Thoracic aorta (tissue), 2 donors: ENCODE results near the gene SPATS1. TPM values are rescaled to one million over a fixed set of nuclear protein-coding genes. Genes with fewer than 3 reads are reported as not detected.
"Not testable (repeated sequence)": the region's sequence is repeated elsewhere in the genome, so short reads cannot be mapped to it uniquely, and the experiment has no call there.

Experiments used
- ATAC-seq: fragments of 150-250 bp; one replicate; pipeline ENCODE4 v1.8.0; 2017; ENCODE audit warnings: low read depth; ENCODE audit not compliant: insufficient number of reproducible peaks, low FRiP score
- DNase-seq: peaks from one replicate; pipeline ENCODE4 v3.0.0-alpha.2; 2020; ENCODE audit warnings: low spot score
- H3K27ac ChIP-seq, 2 donors: fragments of 200-600 bp; sonication (generic); 1 replicate in 1 of 2; 2 replicates in 1 of 2; pipeline ENCODE4 v1.5.1; 2016; ENCODE audit warnings: mild to moderate bottlenecking in 2 of 2, moderate library complexity in 2 of 2
- H3K27me3 ChIP-seq: fragments of 200-600 bp; sonication (generic); replicated peaks from 2 replicates; pipeline ENCODE4 v1.6.0; 2016; ENCODE audit warnings: mild to moderate bottlenecking; ENCODE audit not compliant: insufficient read depth
- H3K36me3 ChIP-seq: fragments of 200-600 bp; sonication (generic); one replicate; pipeline ENCODE4 v1.5.1; 2016
- H3K4me1 ChIP-seq, 2 donors: fragments of 200-600 bp; sonication (generic); 1 replicate in 1 of 2; 2 replicates in 1 of 2; pipeline versions ENCODE4 v1.5.1 to v1.6.0; 2016; ENCODE audit warnings: low read depth in 2 of 2, mild to moderate bottlenecking in 1 of 2; ENCODE audit not compliant: control insufficient read depth in 1 of 2
- H3K4me3 ChIP-seq: fragments of 200-600 bp; sonication (generic); 2 replicates; pipeline ENCODE4 v1.5.1; 2016; ENCODE audit warnings: mild to moderate bottlenecking
- H3K9me3 ChIP-seq: fragments of 200-600 bp; sonication (generic); 2 replicates; pipeline ENCODE4 v1.5.1; 2016
- CTCF ChIP-seq: fragments of 200-600 bp; sonication (generic); IDR thresholded peaks from one replicate; pipeline ENCODE4 v1.5.1; 2019; ENCODE audit warnings: antibody characterized with exemption
- total RNA-seq, 2 donors: library from RNA; depleted of rRNA; stranded (reverse); fragments of >200 nt; gene quantifications; one replicate each; pipeline versions ENCODE4 v1.1.0 to v1.2.3, GENCODE V29; 2016

SPATS1 gene
- total RNA-seq, 2 donors from 2014 or later, result not detected

DNA sequence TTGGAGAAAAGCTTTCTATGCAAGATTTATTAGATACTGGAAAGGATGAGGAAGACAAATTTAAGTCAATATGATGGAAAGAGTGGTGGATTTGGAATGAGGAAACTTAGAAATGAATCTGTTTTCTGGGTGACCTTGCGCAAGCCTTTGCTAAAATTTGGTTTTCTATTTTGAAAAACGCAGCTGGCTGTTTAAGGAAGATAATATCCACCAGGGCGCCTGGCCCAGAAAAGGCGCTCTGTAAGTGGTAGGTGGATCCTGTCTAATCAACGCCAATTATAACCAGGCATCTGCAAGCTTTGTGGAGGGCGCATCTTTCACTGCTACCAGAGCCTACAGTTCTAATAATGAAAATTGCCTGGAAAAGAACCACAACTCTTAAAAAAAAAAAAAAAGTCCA, 398 bp upstream of the SPATS1 start:
- DNase-seq, result no peak
- no peak for TF ChIP-seq CTCF
- H3K9me3 ChIP-seq, result no peaks in the 10 kb centered on the region
- H3K27ac ChIP-seq, result no peak overlapping the region
- H3K4me1 ChIP-seq, result peaks cover 4 to 25% of the 10 kb centered on the region in 2 donors
- peak overlapping the region; percentile 62 for H3K4me3 ChIP-seq
- no peak for ATAC-seq
- H3K27me3 ChIP-seq, result peaks cover 9% of the 10 kb centered on the region
- no peaks in the 10 kb centered on the region for H3K36me3 ChIP-seq

- ATAC-seq, H3K27ac ChIP-seq, DNase-seq, H3K27me3 ChIP-seq, H3K9me3 ChIP-seq, H3K4me3 ChIP-seq, H3K36me3 ChIP-seq: not testable (repeated sequence)
- H3K4me1 ChIP-seq, result peaks cover 4 to 10% of the 10 kb centered on the region in 2 donors
Measured at GRCh38 chr6:44346818-44347217, 4.4 kb downstream of the SPATS1 start.

- H3K27me3 ChIP-seq, result no peaks in the 10 kb centered on the region
- H3K36me3 ChIP-seq, result no peaks in the 10 kb centered on the region
- no peak for DNase-seq
- no peak for ATAC-seq
- no peak overlapping the region for H3K4me3 ChIP-seq
- H3K9me3 ChIP-seq, result no peaks in the 10 kb centered on the region
- no peak for TF ChIP-seq CTCF
- H3K4me1 ChIP-seq, result no peaks in the 10 kb centered on the region
- no peak overlapping the region for H3K27ac ChIP-seq
Measured at GRCh38 chr6:44349904-44350649, 7.6 kb downstream of the SPATS1 start.

DNA sequence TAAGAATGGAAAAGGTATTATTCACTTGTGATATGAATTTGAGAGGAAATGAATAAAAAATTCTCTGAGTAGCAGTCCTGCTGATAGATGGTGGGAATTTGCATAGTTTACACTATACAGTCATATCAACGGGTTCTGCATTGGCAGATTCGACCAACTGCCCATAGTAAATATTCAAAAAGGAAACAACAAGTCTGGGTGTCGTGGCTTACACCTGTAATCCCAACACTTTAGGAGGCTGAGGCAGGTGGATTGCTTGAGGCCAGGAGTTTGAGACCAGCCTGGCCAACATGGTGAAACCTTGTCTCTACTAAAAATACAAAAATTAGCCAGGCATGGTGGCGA, 8.2 kb downstream of the SPATS1 start:
- not testable (repeated sequence) for DNase-seq, H3K27ac ChIP-seq, H3K27me3 ChIP-seq, H3K36me3 ChIP-seq, H3K4me1 ChIP-seq, H3K9me3 ChIP-seq, H3K4me3 ChIP-seq, ATAC-seq

DNA sequence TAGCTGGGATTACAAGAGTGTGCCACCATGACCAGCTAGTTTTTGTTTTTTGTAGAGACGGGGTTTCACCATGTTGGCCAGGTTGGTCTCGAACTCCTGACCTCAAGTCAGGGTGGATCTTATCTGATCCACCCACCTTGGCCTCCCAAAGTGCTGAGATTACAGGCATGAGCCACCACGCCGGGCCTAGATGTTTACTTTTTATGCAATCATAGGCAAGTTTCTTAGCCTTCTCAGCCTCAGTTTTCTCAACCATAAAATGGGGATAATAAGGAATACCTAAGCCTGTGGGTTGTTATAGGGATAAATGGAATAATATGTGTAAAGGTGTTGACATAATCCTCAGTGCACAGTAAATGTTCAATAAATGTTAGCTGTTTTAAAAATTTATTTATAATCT, 9.8 kb downstream of the SPATS1 start:
- ATAC-seq, result no peak
- no peak overlapping the region for H3K27ac ChIP-seq
- no peak overlapping the region for H3K4me3 ChIP-seq
- TF ChIP-seq CTCF, result no peak
- no peak for DNase-seq
- no peaks in the 10 kb centered on the region for H3K27me3 ChIP-seq
- H3K4me1 ChIP-seq, result no peaks in the 10 kb centered on the region
- H3K9me3 ChIP-seq, result no peaks in the 10 kb centered on the region
- H3K36me3 ChIP-seq, result no peaks in the 10 kb centered on the region

GRCh38 chr6:44353336-44353735, 10.9 kb downstream of the SPATS1 start:
- TF ChIP-seq CTCF, result no peak
- Histone ChIP-seq H3K36me3 (no peaks in the 10 kb centered on the region), H3K27me3 (no peaks in the 10 kb centered on the region), H3K4me1 (no peaks in the 10 kb centered on the region), H3K9me3 (no peaks in the 10 kb centered on the region), H3K4me3 (no peak overlapping the region), H3K27ac (no peak overlapping the region)
- DNase-seq (no peak), ATAC-seq (no peak)
